Retinal pigment epithelial cell (primary cell): Measurements from ENCODE around the gene NLE1.

Experiments
- DNase-seq: peaks from one replicate; pipeline ENCODE4 v3.0.0-alpha.2; 2010; ENCODE audit warnings: low read depth
- H3K4me3 ChIP-seq: 2 replicates; pipeline ENCODE4 v1.5.1; 2011; ENCODE audit warnings: mild to moderate bottlenecking, low read length, control low read depth, moderate library complexity
- CTCF ChIP-seq: conservative IDR thresholded peaks from 2 replicates; pipeline ENCODE4 v1.5.1; 2011; ENCODE audit warnings: low read depth, low read length, control low read depth, inconsistent platforms

Gene NLE1

GRCh38 chr17:35162755-35163154 lies 20.7 kb upstream of the NLE1 start:
- no peak for TF ChIP-seq CTCF
- no peak for DNase-seq
- no peak overlapping the region for H3K4me3 ChIP-seq

GRCh38 chr17:35161281-35161761 lies 19.2 kb upstream of the NLE1 start:
- no peak for DNase-seq
- TF ChIP-seq CTCF, result no peak
- no peak overlapping the region for H3K4me3 ChIP-seq

- no peak for DNase-seq
- no peak for TF ChIP-seq CTCF
- no peak overlapping the region for H3K4me3 ChIP-seq
Observed at GRCh38 chr17:35160354-35161201, 18.5 kb upstream of the NLE1 start.

- no peak for DNase-seq
- no peak overlapping the region for H3K4me3 ChIP-seq
- no peak for TF ChIP-seq CTCF
Observed at GRCh38 chr17:35159940-35160339, 17.8 kb upstream of the NLE1 start.

- H3K4me3 ChIP-seq, result no peak overlapping the region
- no peak for TF ChIP-seq CTCF
- no peak for DNase-seq
Observed at GRCh38 chr17:35155246-35155645, 13.1 kb upstream of the NLE1 start.

- no peak for DNase-seq
- no peak for TF ChIP-seq CTCF
Observed at GRCh38 chr17:35154196-35155165, 12.4 kb upstream of the NLE1 start.

More at GRCh38 chr17:35154196-35155165, 12.4 kb upstream of the NLE1 start:
- H3K4me3 ChIP-seq, result no peak overlapping the region
